ENCODE results near the gene CMC4.

DNA sequence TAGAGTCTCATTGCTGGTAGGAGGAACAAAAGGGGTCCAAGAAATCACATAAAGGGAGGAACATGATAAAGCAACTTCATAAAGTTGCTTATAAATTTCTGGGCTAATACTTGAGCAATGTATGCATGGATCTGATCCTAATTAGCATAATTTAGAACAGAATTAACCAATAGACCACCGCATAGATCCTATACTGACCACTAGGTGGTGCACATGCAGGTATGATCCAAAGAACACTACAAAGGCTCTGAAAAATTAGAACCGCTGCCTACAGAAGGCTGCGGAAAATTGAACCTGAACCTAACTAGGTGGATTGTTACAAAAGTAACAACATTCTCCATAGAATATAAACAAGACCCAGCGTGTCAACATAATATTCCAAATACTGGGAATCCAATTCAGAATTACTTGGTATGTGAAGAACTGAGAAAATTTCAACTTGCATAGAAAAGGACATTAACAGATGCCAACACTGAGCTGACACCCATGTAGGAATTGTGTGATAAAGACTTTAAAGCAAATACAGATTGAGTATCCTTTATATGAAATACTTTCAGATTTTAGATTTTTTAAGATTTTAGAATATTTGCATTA is 23.6 kb upstream of the CMC4 start:
- peak; percentile 75; the same call in 1 of the 2 replicates for TF ChIP-seq CTCF (IDR thresholded peaks at IDR 0.05)
- TF ChIP-seq REST (IDR thresholded peaks at IDR 0.05; ENCODE audit: insufficient read depth in 1 of 2, low read depth in 2 of 2, low read length in 1 of 2) = no peak
- TF ChIP-seq SIN3A (IDR thresholded peaks at IDR 0.05; ENCODE audit: borderline replicate concordance, insufficient read depth, low read depth, low read length) = no peak
- no peak for TF ChIP-seq POLR2AphosphoS5 (IDR thresholded peaks at IDR 0.05; ENCODE audit: low read depth, low read length)
- TF ChIP-seq TCF7L2 (IDR thresholded peaks at IDR 0.05; ENCODE audit: low read depth, low read length) = no peak

Measured in Panc1 (cell line).